Neutrophil (primary cell): ENCODE measurements around the gene CEP162.

Experiments used
- H3K27ac ChIP-seq: fragments of 200-600 bp; sonication (generic); 2 replicates; pipeline ENCODE4 v1.5.1; 2016; ENCODE audit warnings: mild to moderate bottlenecking, moderate library complexity
- H3K27me3 ChIP-seq: fragments of 200-600 bp; sonication (generic); 2 replicates; pipeline ENCODE4 v1.6.0; 2016; ENCODE audit warnings: mild to moderate bottlenecking
- H3K36me3 ChIP-seq: fragments of 200-600 bp; sonication (generic); 2 replicates; pipeline ENCODE4 v1.5.1; 2017
- H3K4me1 ChIP-seq, 2 experiments: fragments of 200-600 bp in 1 of 2; sonication (generic) in 1 of 2; 1 replicate in 1 of 2; 2 replicates in 1 of 2; pipeline versions ENCODE4 v1.5.1 to v1.6.1; 2013 to 2016; ENCODE audit warnings: low read depth in 1 of 2, low read length in 1 of 2, mild to moderate bottlenecking in 1 of 2, moderate library complexity in 1 of 2; ENCODE audit not compliant: control insufficient read depth in 1 of 2, insufficient read depth in 1 of 2
- H3K4me3 ChIP-seq, 2 experiments: fragments of 200-600 bp in 1 of 2; sonication (generic) in 1 of 2; 1 replicate in 1 of 2; 2 replicates in 1 of 2; pipeline ENCODE4 v1.5.1; 2013 to 2016; ENCODE audit warnings: low read depth in 1 of 2, low read length in 1 of 2, mild to moderate bottlenecking in 1 of 2, moderate library complexity in 1 of 2
- H3K9me3 ChIP-seq: fragments of 200-600 bp; sonication (generic); 2 replicates; pipeline ENCODE4 v1.5.1; 2016
- TF ChIP-seq, protein P1 (sequence below): fragments of 200-600 bp; sonication (generic); IDR thresholded peaks from 2 replicates; pipeline ENCODE4 v1.5.1; 2016; ENCODE audit warnings: antibody characterized with exemption

CEP162 gene

DNA sequence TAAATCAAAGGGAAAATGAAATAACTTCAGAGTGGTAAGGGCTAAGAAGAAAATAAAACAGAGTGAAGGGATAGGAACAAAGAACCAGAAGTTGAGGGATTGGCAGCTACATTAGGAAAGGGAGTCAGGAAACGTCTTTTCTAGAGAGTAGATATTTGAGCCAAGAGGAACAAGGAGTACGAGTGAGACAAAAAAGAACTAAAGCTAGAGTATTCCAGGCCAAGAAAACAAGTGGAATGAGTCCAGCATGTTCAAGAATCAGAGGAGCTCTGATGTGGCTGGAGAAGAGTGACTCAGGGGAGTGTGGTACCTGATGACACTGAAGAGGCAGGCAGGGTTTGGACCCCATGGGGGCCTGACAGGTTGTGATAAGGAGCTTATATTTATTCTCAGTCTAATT lies 66.3 kb downstream of the CEP162 start:
- no peak overlapping the region for H3K4me3 ChIP-seq
- TF ChIP-seq, protein P1, sequence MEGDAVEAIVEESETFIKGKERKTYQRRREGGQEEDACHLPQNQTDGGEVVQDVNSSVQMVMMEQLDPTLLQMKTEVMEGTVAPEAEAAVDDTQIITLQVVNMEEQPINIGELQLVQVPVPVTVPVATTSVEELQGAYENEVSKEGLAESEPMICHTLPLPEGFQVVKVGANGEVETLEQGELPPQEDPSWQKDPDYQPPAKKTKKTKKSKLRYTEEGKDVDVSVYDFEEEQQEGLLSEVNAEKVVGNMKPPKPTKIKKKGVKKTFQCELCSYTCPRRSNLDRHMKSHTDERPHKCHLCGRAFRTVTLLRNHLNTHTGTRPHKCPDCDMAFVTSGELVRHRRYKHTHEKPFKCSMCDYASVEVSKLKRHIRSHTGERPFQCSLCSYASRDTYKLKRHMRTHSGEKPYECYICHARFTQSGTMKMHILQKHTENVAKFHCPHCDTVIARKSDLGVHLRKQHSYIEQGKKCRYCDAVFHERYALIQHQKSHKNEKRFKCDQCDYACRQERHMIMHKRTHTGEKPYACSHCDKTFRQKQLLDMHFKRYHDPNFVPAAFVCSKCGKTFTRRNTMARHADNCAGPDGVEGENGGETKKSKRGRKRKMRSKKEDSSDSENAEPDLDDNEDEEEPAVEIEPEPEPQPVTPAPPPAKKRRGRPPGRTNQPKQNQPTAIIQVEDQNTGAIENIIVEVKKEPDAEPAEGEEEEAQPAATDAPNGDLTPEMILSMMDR = no peak
- no peaks in the 10 kb centered on the region for H3K27me3 ChIP-seq
- no peak overlapping the region for H3K27ac ChIP-seq
- H3K9me3 ChIP-seq = no peaks in the 10 kb centered on the region
- H3K4me1 ChIP-seq = no peaks in the 10 kb centered on the region
- peaks cover 16% of the 10 kb centered on the region for H3K36me3 ChIP-seq

DNA sequence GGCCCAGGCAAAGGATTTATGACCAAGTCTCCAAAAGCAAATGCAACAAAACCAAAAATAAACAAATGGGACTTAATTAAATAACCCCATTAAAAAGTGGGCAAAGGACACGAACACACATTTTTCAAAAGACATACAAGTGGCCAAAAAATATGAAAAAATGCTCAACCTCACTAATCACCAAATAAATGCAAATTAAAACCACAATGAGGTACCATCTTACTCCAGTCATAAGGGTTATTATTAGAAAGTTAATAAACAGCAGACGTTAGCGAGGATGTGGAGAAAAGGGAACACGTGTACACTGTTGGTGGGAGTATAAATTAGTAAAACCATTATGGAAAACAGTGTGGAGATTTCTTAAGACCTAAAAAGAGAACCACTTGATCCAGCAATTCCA lies 71.1 kb downstream of the CEP162 start:
- no peaks in the 10 kb centered on the region for H3K9me3 ChIP-seq
- no peak overlapping the region for H3K27ac ChIP-seq
- no peaks in the 10 kb centered on the region for H3K27me3 ChIP-seq
- TF ChIP-seq, protein P1 = no peak
- H3K36me3 ChIP-seq = peaks cover 30% of the 10 kb centered on the region
- H3K4me1 ChIP-seq = no peaks in the 10 kb centered on the region
- H3K4me3 ChIP-seq = no peak overlapping the region

DNA sequence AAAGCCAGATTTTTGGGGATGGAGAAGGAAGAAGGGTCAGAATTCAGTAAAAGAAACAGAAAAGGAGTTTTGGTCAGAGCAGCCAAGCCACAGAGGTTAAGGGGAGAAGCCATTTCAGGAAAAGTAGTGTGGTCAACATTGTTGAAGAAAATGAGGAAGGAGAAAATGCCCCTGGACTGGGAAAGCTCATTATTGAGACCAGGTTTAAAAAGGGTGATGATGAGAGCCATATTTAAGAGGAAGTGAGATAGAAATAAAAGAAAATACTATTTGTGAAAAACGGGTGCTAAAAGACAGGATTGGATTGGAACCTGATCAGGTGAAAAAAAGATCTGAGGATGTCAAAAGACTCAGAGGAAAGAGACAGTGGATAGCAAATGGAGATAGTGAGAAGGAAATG lies 75.8 kb downstream of the CEP162 start:
- H3K36me3 ChIP-seq = peaks cover 18% of the 10 kb centered on the region
- TF ChIP-seq, protein P1 = no peak

DNA sequence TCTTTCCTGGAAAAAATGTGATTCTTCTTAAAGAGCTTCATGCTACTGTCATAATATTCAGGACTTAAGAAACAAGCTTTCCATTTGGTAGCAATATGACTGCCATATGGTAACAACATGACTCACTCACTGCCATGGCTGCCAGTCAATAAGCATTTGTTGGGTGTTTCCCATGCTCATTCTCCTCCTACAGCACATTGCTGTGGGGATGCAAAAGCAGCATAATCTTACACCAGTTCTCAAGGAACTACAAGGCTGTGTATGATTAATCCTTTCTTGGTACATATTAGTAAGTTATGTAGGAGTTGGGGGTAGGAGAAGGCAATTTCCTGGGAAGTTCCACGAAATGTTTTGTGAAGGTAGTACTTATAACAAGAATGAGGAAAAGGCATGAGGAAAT lies 76.7 kb downstream of the CEP162 start:
- H3K27ac ChIP-seq = no peak overlapping the region
- H3K9me3 ChIP-seq = no peaks in the 10 kb centered on the region
- no peak overlapping the region for H3K4me3 ChIP-seq
- TF ChIP-seq, protein P1 = no peak
- peaks cover 18% of the 10 kb centered on the region for H3K36me3 ChIP-seq
- no peaks in the 10 kb centered on the region for H3K4me1 ChIP-seq
- no peaks in the 10 kb centered on the region for H3K27me3 ChIP-seq

More for the DNA sequence above, 75.8 kb downstream of the CEP162 start:
- Histone ChIP-seq H3K4me3 (no peak overlapping the region), H3K27me3 (no peaks in the 10 kb centered on the region), H3K27ac (no peak overlapping the region), H3K4me1 (no peaks in the 10 kb centered on the region), H3K9me3 (no peaks in the 10 kb centered on the region)

DNA sequence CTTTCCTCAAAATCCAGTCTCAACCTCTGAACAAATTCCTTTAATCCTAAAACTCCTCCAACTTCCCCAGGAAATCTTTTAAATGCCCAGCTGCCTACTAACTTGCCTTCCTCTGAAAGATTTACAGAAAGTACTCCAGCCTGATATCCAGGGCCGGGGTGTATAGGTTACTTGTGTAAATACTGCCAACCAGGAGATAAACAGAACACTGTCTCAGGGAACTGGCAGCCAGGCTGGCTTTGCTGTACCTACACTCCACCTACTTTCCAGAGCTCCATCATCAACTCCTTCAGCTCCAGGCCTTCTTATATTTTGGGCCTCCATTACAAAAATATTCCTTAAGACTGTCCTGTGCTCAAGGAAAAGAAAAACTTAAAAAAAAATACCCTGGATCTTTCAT lies 85.9 kb downstream of the CEP162 start:
- Histone ChIP-seq H3K27me3 (no peaks in the 10 kb centered on the region), H3K27ac (no peak overlapping the region), H3K9me3 (no peaks in the 10 kb centered on the region), H3K36me3 (peaks cover 9% of the 10 kb centered on the region), H3K4me1 (no peaks in the 10 kb centered on the region), H3K4me3 (no peak overlapping the region)
- TF ChIP-seq, protein P1 = no peak

DNA sequence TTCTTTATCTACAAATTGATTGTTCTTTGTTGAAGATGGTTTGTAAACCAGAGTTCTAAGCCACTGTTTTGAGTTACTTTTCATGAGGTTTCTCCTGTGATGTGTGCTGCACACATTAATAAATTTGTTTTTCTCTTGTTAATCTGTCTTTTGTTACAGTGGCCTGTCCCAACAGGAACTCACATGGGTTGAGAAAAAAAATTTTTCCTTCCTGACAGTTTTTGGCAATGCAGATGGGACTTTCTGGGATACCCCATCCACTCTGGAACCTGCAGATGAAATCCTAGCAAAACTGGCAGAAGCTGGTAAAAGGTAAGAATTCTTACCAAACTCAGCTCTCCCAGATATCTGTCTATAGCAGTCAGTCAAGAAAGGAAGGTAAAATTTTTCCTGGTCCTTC lies 88.1 kb downstream of the CEP162 start:
- peaks cover 11% of the 10 kb centered on the region for H3K36me3 ChIP-seq
- H3K4me3 ChIP-seq = no peak overlapping the region
- no peak overlapping the region for H3K27ac ChIP-seq
- H3K4me1 ChIP-seq = no peaks in the 10 kb centered on the region
- H3K9me3 ChIP-seq = no peaks in the 10 kb centered on the region
- H3K27me3 ChIP-seq = no peaks in the 10 kb centered on the region
- TF ChIP-seq, protein P1 = no peak
